ENCODE results near the gene SORBS2.

SORBS2 gene

GRCh38 chr4:185672618-185673017 lies 139.4 kb downstream of the SORBS2 start:
- DNase-seq (ENCODE audit: low read depth in 2 of 2), result no peak

GRCh38 chr4:185672151-185672550 lies 139.8 kb downstream of the SORBS2 start:
- DNase-seq (ENCODE audit: low read depth in 2 of 2), result no peak

GRCh38 chr4:185671496-185671895 lies 140.5 kb downstream of the SORBS2 start:
- no peak for DNase-seq (ENCODE audit: low read depth in 2 of 2)

- DNase-seq (ENCODE audit: low read depth in 2 of 2), result no peak
These were observed 140.9 kb downstream of the SORBS2 start for GRCh38 chr4:185671066-185671465.

GRCh38 chr4:185669288-185669687 lies 142.7 kb downstream of the SORBS2 start:
- no peak for DNase-seq (ENCODE audit: low read depth in 2 of 2)

GRCh38 chr4:185666156-185666555 lies 145.8 kb downstream of the SORBS2 start:
- no peak for DNase-seq (ENCODE audit: low read depth in 2 of 2)

GRCh38 chr4:185665655-185666054 lies 146.3 kb downstream of the SORBS2 start:
- no peak for DNase-seq (ENCODE audit: low read depth in 2 of 2)

- DNase-seq (ENCODE audit: low read depth in 2 of 2), result no peak
These were observed 147.5 kb downstream of the SORBS2 start for GRCh38 chr4:185664481-185664880.

- no peak for DNase-seq (ENCODE audit: low read depth in 2 of 2)
These were observed 149.8 kb downstream of the SORBS2 start for GRCh38 chr4:185662030-185662778.

GRCh38 chr4:185660340-185660739 lies 151.7 kb downstream of the SORBS2 start:
- DNase-seq (ENCODE audit: low read depth in 2 of 2), result no peak

- DNase-seq (ENCODE audit: low read depth in 2 of 2), result no peak
These were observed 154.3 kb downstream of the SORBS2 start for GRCh38 chr4:185657699-185658098.

- no peak for DNase-seq (ENCODE audit: low read depth in 2 of 2)
These were observed 154.8 kb downstream of the SORBS2 start for GRCh38 chr4:185657183-185657582.

- DNase-seq (ENCODE audit: low read depth in 2 of 2), result no peak
These were observed 155.5 kb downstream of the SORBS2 start for GRCh38 chr4:185656467-185656931.

GRCh38 chr4:185654965-185655554 lies 156.9 kb downstream of the SORBS2 start:
- no peak for DNase-seq (ENCODE audit: low read depth in 2 of 2)

GRCh38 chr4:185654311-185654710 lies 157.7 kb downstream of the SORBS2 start:
- no peak for DNase-seq (ENCODE audit: low read depth in 2 of 2)

- no peak for DNase-seq (ENCODE audit: low read depth in 2 of 2)
These were observed 160.1 kb downstream of the SORBS2 start for GRCh38 chr4:185651851-185652250.

GRCh38 chr4:185651137-185651677 lies 160.8 kb downstream of the SORBS2 start:
- no peak for DNase-seq (ENCODE audit: low read depth in 2 of 2)

GRCh38 chr4:185648631-185649030 lies 163.4 kb downstream of the SORBS2 start:
- no peak for DNase-seq (ENCODE audit: low read depth in 2 of 2)

- DNase-seq (ENCODE audit: low read depth in 2 of 2), result no peak
These were observed 166.6 kb downstream of the SORBS2 start for GRCh38 chr4:185645403-185645802.

GRCh38 chr4:185644408-185644807 lies 167.6 kb downstream of the SORBS2 start:
- no peak for DNase-seq (ENCODE audit: low read depth in 2 of 2)

- DNase-seq (ENCODE audit: low read depth in 2 of 2), result no peak
These were observed 169.1 kb downstream of the SORBS2 start for GRCh38 chr4:185642907-185643306.

GRCh38 chr4:185640811-185641675 lies 171.0 kb downstream of the SORBS2 start:
- DNase-seq (ENCODE audit: low read depth in 2 of 2), result no peak

All from stimulated activated CD4-positive, alpha-beta T cell treated with anti-CD3 and anti-CD28 coated beads, Interleukin-15, amount 100 ng/mL, for 48 hours (primary cell).